CD4-positive, alpha-beta memory T cell (primary cell): Measurements from ENCODE around the gene ARSI. TPM values are rescaled to one million over a fixed set of nuclear protein-coding genes. Genes with fewer than 3 reads are reported as not detected.

Experiments used
- CTCF ChIA-PET: fragments of 350-600 bp; sonication (Branson Sonifier 250); formaldehyde crosslinking; loops from one replicate; lab custom pipeline; 2021; ENCODE audit warnings: inconsistent platforms; ENCODE audit not compliant: partially characterized antibody; lab: Charles Lee
- POLR2A ChIA-PET: fragments of 350-600 bp; sonication (Branson Sonifier 250); formaldehyde crosslinking; loops from one replicate; lab custom pipeline; 2021; ENCODE audit not compliant: partially characterized antibody; lab: Charles Lee
- DNase-seq, 5 donors: peaks; one replicate each; pipeline versions ENCODE4 v3.0.0 to v3.0.0-alpha.2; 2020 to 2022; ENCODE audit warnings: mixed read lengths in 1 of 5
- H3K27ac ChIP-seq: one replicate; pipeline ENCODE4 v1.7.0; 2013; ENCODE audit warnings: low read depth, low read length
- H3K27me3 ChIP-seq: 2 replicates; pipeline ENCODE4 v1.7.0; 2013; ENCODE audit warnings: mild to moderate bottlenecking, low read length, moderate library complexity; ENCODE audit not compliant: insufficient read depth
- H3K36me3 ChIP-seq: 2 replicates; pipeline ENCODE4 v1.7.0; 2013; ENCODE audit warnings: mild to moderate bottlenecking, low read length, moderate library complexity; ENCODE audit not compliant: insufficient read depth
- H3K4me1 ChIP-seq: 2 replicates; pipeline ENCODE4 v1.7.0; 2013; ENCODE audit warnings: mild to moderate bottlenecking, low read length, moderate library complexity; ENCODE audit not compliant: insufficient read depth
- H3K4me3 ChIP-seq, 2 donors: one replicate each; pipeline ENCODE4 v1.7.0; 2013; ENCODE audit warnings: low read length in 2 of 2, mild to moderate bottlenecking in 1 of 2
- H3K9me3 ChIP-seq, 2 donors: one replicate each; pipeline ENCODE4 v1.7.0; 2013; ENCODE audit warnings: low read length in 2 of 2, control low read depth in 1 of 2; ENCODE audit not compliant: control insufficient read depth in 1 of 2
- H3K27ac Mint-ChIP-seq, 7 donors: one replicate each; pipeline ENCODE4 v1.8.0; 2020 to 2021; ENCODE audit warnings: mixed read lengths in 7 of 7, mild to moderate bottlenecking in 6 of 7, inconsistent platforms in 3 of 7, moderate library complexity in 3 of 7
- H3K27me3 Mint-ChIP-seq, 2 donors: one replicate each; pipeline ENCODE4 v1.8.0; 2020 to 2021; ENCODE audit warnings: mixed read lengths in 2 of 2
- H3K36me3 Mint-ChIP-seq, 2 donors: one replicate each; pipeline ENCODE4 v1.8.0; 2020 to 2021; ENCODE audit warnings: mixed read lengths in 2 of 2, inconsistent platforms in 1 of 2, mild to moderate bottlenecking in 1 of 2
- H3K4me1 Mint-ChIP-seq, 4 donors: one replicate each; pipeline ENCODE4 v1.8.0; 2020 to 2021; ENCODE audit warnings: mixed read lengths in 4 of 4, mild to moderate bottlenecking in 1 of 4
- H3K4me3 Mint-ChIP-seq, 8 donors: one replicate each; pipeline ENCODE4 v1.8.0; 2020 to 2021; ENCODE audit warnings: mixed read lengths in 8 of 8, mild to moderate bottlenecking in 7 of 8, moderate library complexity in 6 of 8, inconsistent platforms in 3 of 8
- H3K9me3 Mint-ChIP-seq, 8 donors: one replicate each; pipeline ENCODE4 v1.8.0; 2020 to 2021; ENCODE audit warnings: mixed read lengths in 8 of 8, mild to moderate bottlenecking in 5 of 8, inconsistent platforms in 3 of 8, moderate library complexity in 1 of 8
- intact Hi-C: fragments of 100-400 bp; cut with micrococcal nuclease; formaldehyde crosslinking; loops from one replicate; pipeline ENCODE4 v1.15.1; 2023
- polyA plus RNA-seq, 2 donors: library from polyadenylated mRNA; unstranded; fragments of 300-500 nt; fragmentation: Illumina TruSeq; gene quantifications; one replicate each; pipeline ENCODE4 v1.2.3, GENCODE V29; 2021
- total RNA-seq, 2 experiments: library from RNA; stranded (reverse); gene quantifications; one replicate each; pipeline ENCODE4 v1.2.3, GENCODE V29; 2021

The ARSI gene
- total and polyA plus RNA-seq, 4 experiments from 2014 or later = not detected

- H3K4me3 ChIP-seq = no peak overlapping the region
- Mint-ChIP-seq H3K36me3 (no peaks in the 10 kb centered on the region), H3K27ac (no peak overlapping the region), H3K27me3 (peaks cover 10 to 11% of the 10 kb centered on the region in 2 donors), H3K9me3 (no peaks in the 10 kb centered on the region), H3K4me3 (no peak overlapping the region), H3K4me1 (peaks cover 0 to 6% (median 0%) of the 10 kb centered on the region in 4 donors)
- H3K27me3 ChIP-seq = peaks cover 3% of the 10 kb centered on the region
- no peak overlapping the region for H3K27ac ChIP-seq
- CTCF ChIA-PET = interaction anchor here (1.3 kb wide), 1 partner anchor 9 kb away, joined by 3 read pairs; no protein-coding TSS in a partner anchor
- H3K4me1 ChIP-seq = no peaks in the 10 kb centered on the region
- intact Hi-C loops = no loop called here
- POLR2A ChIA-PET = no interaction called here
- no peak for DNase-seq
- H3K36me3 ChIP-seq = no peaks in the 10 kb centered on the region
- no peaks in the 10 kb centered on the region for H3K9me3 ChIP-seq
Measured at GRCh38 chr5:150307617-150308426, 5.1 kb upstream of the ARSI start.

- no peaks in the 10 kb centered on the region for H3K36me3 ChIP-seq
- H3K27ac ChIP-seq = no peak overlapping the region
- H3K27me3 ChIP-seq = peaks cover 4% of the 10 kb centered on the region
- H3K4me3 ChIP-seq = no peak overlapping the region
- H3K9me3 ChIP-seq = no peaks in the 10 kb centered on the region
- H3K9me3 Mint-ChIP-seq = no peaks in the 10 kb centered on the region
- no peak overlapping the region for H3K27ac Mint-ChIP-seq
- ChIA-PET POLR2A (no interaction called here), CTCF (no interaction called here)
- peaks cover 0 to 6% (median 1%) of the 10 kb centered on the region in 4 donors for H3K4me1 Mint-ChIP-seq
- intact Hi-C loops = no loop called here
- H3K27me3 Mint-ChIP-seq = peaks cover 11% of the 10 kb centered on the region in 2 donors
- H3K36me3 Mint-ChIP-seq = no peaks in the 10 kb centered on the region
- H3K4me1 ChIP-seq = no peaks in the 10 kb centered on the region
- H3K4me3 Mint-ChIP-seq = no peak overlapping the region
- DNase-seq = no peak
Measured at GRCh38 chr5:150306775-150307174, 4.1 kb upstream of the ARSI start.

GRCh38 chr5:150305557-150305956 is 2.9 kb upstream of the ARSI start:
- peaks cover 12 to 24% of the 10 kb centered on the region in 2 donors for H3K27me3 Mint-ChIP-seq
- H3K27me3 ChIP-seq = peaks cover 14% of the 10 kb centered on the region
- H3K4me3 Mint-ChIP-seq = no peak overlapping the region

DNA sequence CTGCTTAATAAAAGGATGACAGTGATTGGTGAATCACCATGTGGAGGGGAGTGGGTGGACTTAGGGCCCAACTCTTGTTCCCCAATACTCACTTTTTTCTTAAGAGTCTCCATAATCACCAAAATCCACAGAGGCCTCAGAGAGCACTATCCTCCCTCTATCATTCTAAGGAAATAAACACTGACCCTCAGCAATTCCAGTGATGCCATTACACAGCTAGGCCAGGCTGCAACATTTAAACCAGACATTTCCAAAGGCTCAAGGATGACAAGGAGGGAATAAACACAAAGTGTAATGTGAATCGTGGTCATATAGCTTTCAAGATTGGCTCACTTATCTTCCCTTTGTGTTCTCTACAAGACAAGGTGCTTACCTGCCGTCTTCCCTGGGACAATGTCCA is 2.4 kb upstream of the ARSI start:
- no peak overlapping the region for H3K4me3 Mint-ChIP-seq
- intact Hi-C loops = no loop called here
- Histone ChIP-seq H3K27me3 (peaks cover 14% of the 10 kb centered on the region), H3K36me3 (no peaks in the 10 kb centered on the region), H3K4me3 (no peak overlapping the region), H3K4me1 (no peaks in the 10 kb centered on the region), H3K27ac (no peak overlapping the region), H3K9me3 (no peaks in the 10 kb centered on the region)
- peaks cover 2 to 6% (median 5%) of the 10 kb centered on the region in 4 donors for H3K4me1 Mint-ChIP-seq
- ChIA-PET CTCF (no interaction called here), POLR2A (no interaction called here)
- H3K27ac Mint-ChIP-seq = no peak overlapping the region
- DNase-seq = no peak
- H3K27me3 Mint-ChIP-seq = peaks cover 12 to 26% of the 10 kb centered on the region in 2 donors
- H3K36me3 Mint-ChIP-seq = no peaks in the 10 kb centered on the region
- H3K9me3 Mint-ChIP-seq = no peaks in the 10 kb centered on the region

More at GRCh38 chr5:150305557-150305956, 2.9 kb upstream of the ARSI start:
- Histone ChIP-seq H3K4me3 (no peak overlapping the region), H3K27ac (no peak overlapping the region), H3K9me3 (no peaks in the 10 kb centered on the region), H3K36me3 (no peaks in the 10 kb centered on the region), H3K4me1 (no peaks in the 10 kb centered on the region)
- intact Hi-C loops = no loop called here
- Mint-ChIP-seq H3K9me3 (no peaks in the 10 kb centered on the region), H3K36me3 (no peaks in the 10 kb centered on the region), H3K4me1 (peaks cover 2 to 6% (median 5%) of the 10 kb centered on the region in 4 donors), H3K27ac (no peak overlapping the region)
- POLR2A ChIA-PET = no interaction called here
- no peak for DNase-seq
- CTCF ChIA-PET = no interaction called here

- no peak overlapping the region for H3K27ac ChIP-seq
- Mint-ChIP-seq H3K4me3 (no peak overlapping the region), H3K27ac (no peak overlapping the region), H3K36me3 (no peaks in the 10 kb centered on the region), H3K9me3 (no peaks in the 10 kb centered on the region), H3K4me1 (peaks cover 2 to 6% (median 5%) of the 10 kb centered on the region in 4 donors), H3K27me3 (peaks cover 13 to 30% of the 10 kb centered on the region in 2 donors)
- H3K9me3 ChIP-seq = no peaks in the 10 kb centered on the region
- ChIA-PET CTCF (no interaction called here), POLR2A (no interaction called here)
- peaks cover 14% of the 10 kb centered on the region for H3K27me3 ChIP-seq
- no peak overlapping the region for H3K4me3 ChIP-seq
- no peak for DNase-seq
- intact Hi-C loops = no loop called here
- no peaks in the 10 kb centered on the region for H3K36me3 ChIP-seq
- H3K4me1 ChIP-seq = no peaks in the 10 kb centered on the region
Measured at GRCh38 chr5:150304481-150305081, 1.9 kb upstream of the ARSI start.

DNA sequence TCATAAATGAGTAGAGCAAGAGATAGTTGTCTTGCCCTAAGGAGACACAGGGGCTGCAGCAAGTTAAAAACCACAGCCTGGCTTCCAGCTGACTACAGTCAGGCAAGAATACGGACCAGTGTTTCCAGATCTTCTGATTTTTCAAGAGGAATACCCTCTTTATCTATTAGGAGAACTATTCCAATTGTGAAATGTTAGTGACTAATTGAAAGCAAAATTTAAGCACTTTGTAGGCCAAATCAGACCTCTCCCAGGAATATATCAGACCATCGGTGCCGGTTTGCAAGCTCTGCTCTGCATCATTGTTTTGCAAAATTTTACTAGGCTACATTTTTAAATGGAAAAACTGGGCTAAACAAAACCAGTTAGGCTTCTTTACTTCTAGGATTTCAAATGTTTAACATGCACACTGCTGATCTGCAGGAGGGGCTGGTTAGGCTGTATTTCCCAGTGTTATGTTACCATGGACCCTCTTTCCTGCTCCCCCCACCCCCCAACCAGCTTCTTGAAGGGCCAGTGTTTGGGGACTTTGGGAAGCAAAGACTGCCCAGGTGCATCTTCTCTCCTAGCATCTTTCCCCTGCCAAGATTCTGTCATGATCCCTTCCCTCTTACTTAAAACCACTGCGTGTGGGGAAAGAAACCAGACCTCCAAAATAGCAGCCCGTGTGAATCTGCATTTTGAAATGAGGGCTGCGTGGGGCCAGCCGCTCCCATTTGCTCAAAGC is 1.1 kb upstream of the ARSI start:
- Mint-ChIP-seq H3K9me3 (no peaks in the 10 kb centered on the region), H3K4me1 (peaks cover 2 to 6% (median 5%) of the 10 kb centered on the region in 4 donors), H3K4me3 (no peak overlapping the region), H3K27ac (no peak overlapping the region), H3K36me3 (no peaks in the 10 kb centered on the region), H3K27me3 (peaks cover 13 to 33% of the 10 kb centered on the region in 2 donors)
- Histone ChIP-seq H3K36me3 (no peaks in the 10 kb centered on the region), H3K27me3 (peaks cover 14% of the 10 kb centered on the region), H3K27ac (no peak overlapping the region), H3K4me3 (no peak overlapping the region), H3K4me1 (no peaks in the 10 kb centered on the region), H3K9me3 (no peaks in the 10 kb centered on the region)
- no peak for DNase-seq
- intact Hi-C loops = no loop called here
- ChIA-PET POLR2A (no interaction called here), CTCF (no interaction called here)

- peaks cover 14% of the 10 kb centered on the region for H3K27me3 ChIP-seq
Measured at GRCh38 chr5:150303070-150303615, 438 bp upstream of the ARSI start.

More at GRCh38 chr5:150303070-150303615, 438 bp upstream of the ARSI start:
- no peak overlapping the region for H3K4me3 Mint-ChIP-seq
- no peaks in the 10 kb centered on the region for H3K36me3 Mint-ChIP-seq
- Histone ChIP-seq H3K36me3 (no peaks in the 10 kb centered on the region), H3K4me1 (no peaks in the 10 kb centered on the region), H3K4me3 (no peak overlapping the region), H3K9me3 (no peaks in the 10 kb centered on the region), H3K27ac (no peak overlapping the region)
- ChIA-PET CTCF (no interaction called here), POLR2A (no interaction called here)
- H3K9me3 Mint-ChIP-seq = no peaks in the 10 kb centered on the region
- DNase-seq = no peak
- peaks cover 13 to 33% of the 10 kb centered on the region in 2 donors for H3K27me3 Mint-ChIP-seq
- peaks cover 2 to 6% (median 5%) of the 10 kb centered on the region in 4 donors for H3K4me1 Mint-ChIP-seq
- no peak overlapping the region for H3K27ac Mint-ChIP-seq
- intact Hi-C loops = no loop called here
